Panc1 (cell line): Measurements from ENCODE around the gene BLVRA. TPM values are rescaled to one million over a fixed set of nuclear protein-coding genes. Genes with fewer than 3 reads are reported as not detected.

Experiments
- ATAC-seq: fragments of 200-7000 bp; cut with Tn5 transposase; 2 replicates; pipeline ENCODE4 v1.9.1; 2020; ENCODE audit warnings: mild to moderate bottlenecking, moderate library complexity
- BruUV-seq: library from RNA; stranded (reverse); fragments of 400-500 nt; replicated peaks from 2 replicates; lab custom pipeline; 2021; lab: Mats Ljungman, UMichigan
- CTCF ChIA-PET: fragments of 300-600 bp; sonication (Branson Sonifier 250); formaldehyde crosslinking; loops from one replicate; lab custom pipeline; 2022; ENCODE audit warnings: antibody characterized with exemption; lab: Charles Lee
- POLR2A ChIA-PET: fragments of 300-600 bp; sonication (Branson Sonifier 250); formaldehyde crosslinking; loops from one replicate; lab custom pipeline; 2022; ENCODE audit warnings: antibody characterized with exemption; lab: Charles Lee
- DNase-seq: peaks from one replicate; pipeline ENCODE4 v3.0.0-alpha.2; 2010; ENCODE audit warnings: low read depth, low spot score
- H3K27ac ChIP-seq: 2 replicates; pipeline ENCODE4 v1.5.1; 2011; ENCODE audit warnings: mild to moderate bottlenecking, low read length, inconsistent platforms
- H3K27me3 ChIP-seq: fragments of 200-500 bp; sonication (Bioruptor generic); 2 replicates; pipeline ENCODE4 v1.6.0; 2014; ENCODE audit warnings: low read length, inconsistent platforms; ENCODE audit not compliant: control insufficient read depth, insufficient read depth
- H3K36me3 ChIP-seq: fragments of 200-500 bp; sonication (Bioruptor generic); 2 replicates; pipeline ENCODE4 v1.5.1; 2014; ENCODE audit warnings: inconsistent platforms, mild to moderate bottlenecking, low read length, moderate library complexity; ENCODE audit not compliant: control insufficient read depth, insufficient read depth
- H3K4me1 ChIP-seq: 2 replicates; pipeline ENCODE4 v1.5.1; 2011; ENCODE audit warnings: inconsistent platforms, mild to moderate bottlenecking, low read length, moderate library complexity; ENCODE audit not compliant: control insufficient read depth, insufficient read depth
- H3K4me3 ChIP-seq, 2 experiments: 2 replicates each; pipeline ENCODE4 v1.5.1; 2011 to 2012; ENCODE audit warnings: low read depth in 2 of 2, low read length in 2 of 2, mild to moderate bottlenecking in 2 of 2, inconsistent platforms in 1 of 2, moderate library complexity in 1 of 2
- H3K9me3 ChIP-seq: fragments of 200-500 bp; sonication (Bioruptor generic); 2 replicates; pipeline ENCODE4 v1.5.1; 2014; ENCODE audit warnings: low read depth, mild to moderate bottlenecking, inconsistent platforms, low read length, moderate library complexity; ENCODE audit not compliant: control insufficient read depth, insufficient read depth
- CTCF ChIP-seq: fragments of 450-650 bp; IDR thresholded peaks from 2 replicates; pipeline ENCODE4 v1.5.1; 2017; ENCODE audit warnings: mild to moderate bottlenecking
- POLR2AphosphoS5 ChIP-seq: IDR thresholded peaks from 2 replicates; pipeline ENCODE4 v1.6.1; 2012; ENCODE audit warnings: mild to moderate bottlenecking, low read depth, low read length, moderate library complexity
- SIN3A ChIP-seq: IDR thresholded peaks from 2 replicates; pipeline ENCODE4 v1.6.1; 2012; ENCODE audit warnings: low read depth, mild to moderate bottlenecking, low read length, moderate library complexity, borderline replicate concordance; ENCODE audit not compliant: insufficient read depth
- TCF7L2 ChIP-seq: IDR thresholded peaks from 2 replicates; pipeline ENCODE4 v1.6.1; 2011; ENCODE audit warnings: mild to moderate bottlenecking, low read depth, low read length, inconsistent platforms
- in situ Hi-C: cut with HindIII; loops from 2 replicates; pipeline ENCODE4 v1.10.0; 2016; ENCODE audit warnings: low sequenced_read_pairs, low pct_unique_long_range_greater_than_20kb
- intact Hi-C: fragments of 100-400 bp; cut with micrococcal nuclease; formaldehyde crosslinking; loops from one replicate; pipeline ENCODE4 v1.10.0; 2022; ENCODE audit not compliant: unreplicated experiment
- total RNA-seq: library from RNA; stranded (reverse); gene quantifications from one replicate; pipeline ENCODE4 v1.2.1, GENCODE V29; 2021; ENCODE audit not compliant: unreplicated experiment
- TF ChIP-seq, protein P1 (sequence below), 2 experiments: IDR thresholded peaks; 2 replicates each; pipeline ENCODE4 v1.6.1; 2011 to 2012; ENCODE audit warnings: low read depth in 2 of 2, control low read depth in 1 of 2, low read length in 1 of 2, mild to moderate bottlenecking in 1 of 2, moderate library complexity in 1 of 2; ENCODE audit not compliant: insufficient read depth in 1 of 2

BLVRA gene
- total RNA-seq, 1 experiment from 2014 or later = 85.5 TPM

GRCh38 chr7:43737467-43738127 lies 20.9 kb upstream of the BLVRA start:
- intact Hi-C loops = no loop called here
- Histone ChIP-seq H3K9me3 (no peaks in the 10 kb centered on the region), H3K36me3 (no peaks in the 10 kb centered on the region), H3K4me3 (no peak overlapping the region), H3K4me1 (no peaks in the 10 kb centered on the region), H3K27me3 (no peaks in the 10 kb centered on the region), H3K27ac (no peak overlapping the region)
- ATAC-seq = peak; percentile 51; the same call in 1 of the 2 replicates
- CTCF ChIA-PET = no interaction called here
- POLR2A ChIA-PET = no interaction called here
- TF ChIP-seq SIN3A = no peak
- in situ Hi-C loops = no loop called here
- DNase-seq = no peak
- no TSS peak for BruUV-seq

DNA sequence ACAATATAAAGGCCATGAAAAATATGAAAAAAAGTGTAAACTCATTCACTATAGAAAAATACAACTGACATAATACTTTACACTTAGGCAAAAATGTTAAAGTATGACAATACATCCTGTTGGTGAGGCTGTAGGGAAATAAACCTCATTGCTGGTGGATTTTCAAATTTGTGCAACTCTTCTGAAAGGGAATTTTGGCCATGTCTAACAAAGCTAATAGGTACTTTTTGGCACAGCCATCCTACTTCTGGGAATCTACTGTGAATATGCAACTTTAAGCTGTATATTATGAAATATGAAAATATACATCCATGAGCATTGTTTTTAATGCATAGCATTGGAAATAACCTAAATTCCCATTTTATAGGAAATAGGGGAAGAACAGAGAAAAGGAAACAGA lies 15.8 kb upstream of the BLVRA start:
- POLR2A ChIA-PET = no interaction called here
- H3K27ac ChIP-seq = no peak overlapping the region
- H3K9me3 ChIP-seq = no peaks in the 10 kb centered on the region
- H3K4me3 ChIP-seq = no peak overlapping the region
- in situ Hi-C loops = no loop called here
- DNase-seq = no peak
- H3K36me3 ChIP-seq = no peaks in the 10 kb centered on the region
- H3K4me1 ChIP-seq = no peaks in the 10 kb centered on the region
- ATAC-seq = no peak
- no peaks in the 10 kb centered on the region for H3K27me3 ChIP-seq
- no TSS peak for BruUV-seq
- TF ChIP-seq, protein P1, sequence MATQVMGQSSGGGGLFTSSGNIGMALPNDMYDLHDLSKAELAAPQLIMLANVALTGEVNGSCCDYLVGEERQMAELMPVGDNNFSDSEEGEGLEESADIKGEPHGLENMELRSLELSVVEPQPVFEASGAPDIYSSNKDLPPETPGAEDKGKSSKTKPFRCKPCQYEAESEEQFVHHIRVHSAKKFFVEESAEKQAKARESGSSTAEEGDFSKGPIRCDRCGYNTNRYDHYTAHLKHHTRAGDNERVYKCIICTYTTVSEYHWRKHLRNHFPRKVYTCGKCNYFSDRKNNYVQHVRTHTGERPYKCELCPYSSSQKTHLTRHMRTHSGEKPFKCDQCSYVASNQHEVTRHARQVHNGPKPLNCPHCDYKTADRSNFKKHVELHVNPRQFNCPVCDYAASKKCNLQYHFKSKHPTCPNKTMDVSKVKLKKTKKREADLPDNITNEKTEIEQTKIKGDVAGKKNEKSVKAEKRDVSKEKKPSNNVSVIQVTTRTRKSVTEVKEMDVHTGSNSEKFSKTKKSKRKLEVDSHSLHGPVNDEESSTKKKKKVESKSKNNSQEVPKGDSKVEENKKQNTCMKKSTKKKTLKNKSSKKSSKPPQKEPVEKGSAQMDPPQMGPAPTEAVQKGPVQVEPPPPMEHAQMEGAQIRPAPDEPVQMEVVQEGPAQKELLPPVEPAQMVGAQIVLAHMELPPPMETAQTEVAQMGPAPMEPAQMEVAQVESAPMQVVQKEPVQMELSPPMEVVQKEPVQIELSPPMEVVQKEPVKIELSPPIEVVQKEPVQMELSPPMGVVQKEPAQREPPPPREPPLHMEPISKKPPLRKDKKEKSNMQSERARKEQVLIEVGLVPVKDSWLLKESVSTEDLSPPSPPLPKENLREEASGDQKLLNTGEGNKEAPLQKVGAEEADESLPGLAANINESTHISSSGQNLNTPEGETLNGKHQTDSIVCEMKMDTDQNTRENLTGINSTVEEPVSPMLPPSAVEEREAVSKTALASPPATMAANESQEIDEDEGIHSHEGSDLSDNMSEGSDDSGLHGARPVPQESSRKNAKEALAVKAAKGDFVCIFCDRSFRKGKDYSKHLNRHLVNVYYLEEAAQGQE (IDR thresholded peaks at IDR 0.05; ENCODE audit: insufficient read depth in 1 of 2, low read depth in 2 of 2, low read length in 1 of 2) = no peak
- TF ChIP-seq POLR2AphosphoS5 (no peak), CTCF (no peak), TCF7L2 (no peak), SIN3A (no peak)
- intact Hi-C loops = no loop called here
- CTCF ChIA-PET = no interaction called here

- CTCF ChIA-PET = no interaction called here
- DNase-seq = no peak
- H3K9me3 ChIP-seq = no peaks in the 10 kb centered on the region
- H3K27ac ChIP-seq = no peak overlapping the region
- H3K4me1 ChIP-seq = no peaks in the 10 kb centered on the region
- H3K36me3 ChIP-seq = no peaks in the 10 kb centered on the region
- POLR2A ChIA-PET = no interaction called here
- H3K4me3 ChIP-seq = no peak overlapping the region
- TF ChIP-seq SIN3A (no peak), POLR2AphosphoS5 (no peak), CTCF (no peak), TCF7L2 (no peak)
- TF ChIP-seq, protein P1 (IDR thresholded peaks at IDR 0.05; ENCODE audit: insufficient read depth in 1 of 2, low read depth in 2 of 2, low read length in 1 of 2) = no peak
- BruUV-seq = no TSS peak
- no peak for ATAC-seq
- in situ Hi-C loops (no loop called here), intact Hi-C loops (no loop called here)
- no peaks in the 10 kb centered on the region for H3K27me3 ChIP-seq
Observed at GRCh38 chr7:43747328-43748105, 11.0 kb upstream of the BLVRA start.
